ENCODE results near the gene PITPNB.
A peak's percentile ranks its signal among the peaks of the same experiment; 100 is the strongest.

The PITPNB gene

DNA sequence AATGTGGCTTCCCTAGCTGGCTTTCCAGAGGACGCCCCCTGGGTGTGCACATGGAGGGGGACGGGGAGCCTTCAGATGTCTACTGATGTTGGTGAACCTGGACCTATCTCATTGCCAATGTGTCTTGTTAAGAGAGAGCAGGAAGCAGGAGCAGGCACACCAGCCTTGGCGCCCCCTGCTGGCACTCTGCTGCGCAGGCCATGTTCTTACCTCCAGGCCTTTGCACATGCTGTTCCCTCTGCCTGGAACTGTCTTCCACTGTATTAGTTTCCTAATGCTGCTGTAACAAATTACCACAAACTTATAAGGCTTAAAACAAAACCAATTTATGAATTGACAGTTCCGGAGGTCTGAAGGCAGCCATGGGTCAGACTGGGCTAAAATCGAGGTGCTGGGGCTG is 93.9 kb downstream of the PITPNB start:
- in situ Hi-C loops (cut with HindIII; ENCODE audit: low sequenced_read_pairs) = no loop called here
- H3K4me3 ChIP-seq (ENCODE audit: low read depth, low read length) = no peak overlapping the region
- DNase-seq (ENCODE audit: low read depth) = no peak
- TF ChIP-seq CTCF (IDR thresholded peaks at IDR 0.05; ENCODE audit: low read depth, low read length, missing control alignments) = peak; percentile 28

GRCh38 chr22:27823221-27823620 is 95.8 kb downstream of the PITPNB start:
- no peak for TF ChIP-seq CTCF (IDR thresholded peaks at IDR 0.05; ENCODE audit: low read depth, low read length, missing control alignments)
- H3K4me3 ChIP-seq (ENCODE audit: low read depth, low read length) = no peak overlapping the region
- no peak for DNase-seq (ENCODE audit: low read depth)
- in situ Hi-C loops (cut with HindIII; ENCODE audit: low sequenced_read_pairs) = no loop called here

GRCh38 chr22:27820896-27821866 is 97.9 kb downstream of the PITPNB start:
- no peak overlapping the region for H3K4me3 ChIP-seq (ENCODE audit: low read depth, low read length)
- TF ChIP-seq CTCF (IDR thresholded peaks at IDR 0.05; ENCODE audit: low read depth, low read length, missing control alignments) = no peak
- DNase-seq (ENCODE audit: low read depth) = no peak
- in situ Hi-C loops (cut with HindIII; ENCODE audit: low sequenced_read_pairs) = no loop called here

DNA sequence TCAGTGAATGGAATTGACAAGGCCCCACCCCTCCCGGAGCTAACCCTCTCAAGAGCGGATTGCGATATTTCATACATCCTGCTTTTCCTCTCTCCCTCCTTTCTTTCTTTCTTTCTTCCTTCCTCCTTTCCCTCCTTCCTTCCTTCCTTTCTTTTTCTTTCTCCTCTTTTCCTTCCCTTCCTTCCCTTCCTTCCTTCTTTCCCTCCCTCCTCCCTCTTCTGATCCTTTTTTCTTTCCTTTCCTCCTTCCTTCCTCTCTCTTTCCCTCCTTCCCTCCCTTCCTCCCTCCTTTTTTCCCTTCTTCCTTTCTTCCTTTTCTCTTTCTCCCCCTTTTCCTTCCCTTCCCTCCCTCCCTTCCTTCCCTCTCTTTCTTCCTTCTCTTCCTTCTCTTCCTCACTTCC is 102.5 kb downstream of the PITPNB start:
- no peak overlapping the region for H3K4me3 ChIP-seq (ENCODE audit: low read depth, low read length)
- no peak for TF ChIP-seq CTCF (IDR thresholded peaks at IDR 0.05; ENCODE audit: low read depth, low read length, missing control alignments)
- no peak for DNase-seq (ENCODE audit: low read depth)
- in situ Hi-C loops (cut with HindIII; ENCODE audit: low sequenced_read_pairs) = no loop called here

GRCh38 chr22:27815826-27816530 is 103.1 kb downstream of the PITPNB start:
- no peak overlapping the region for H3K4me3 ChIP-seq (ENCODE audit: low read depth, low read length)
- DNase-seq (ENCODE audit: low read depth) = no peak
- in situ Hi-C loops (cut with HindIII; ENCODE audit: low sequenced_read_pairs) = no loop called here
- no peak for TF ChIP-seq CTCF (IDR thresholded peaks at IDR 0.05; ENCODE audit: low read depth, low read length, missing control alignments)

GRCh38 chr22:27814993-27815392 is 104.1 kb downstream of the PITPNB start:
- no peak overlapping the region for H3K4me3 ChIP-seq (ENCODE audit: low read depth, low read length)
- no peak for DNase-seq (ENCODE audit: low read depth)
- in situ Hi-C loops (cut with HindIII; ENCODE audit: low sequenced_read_pairs) = no loop called here
- no peak for TF ChIP-seq CTCF (IDR thresholded peaks at IDR 0.05; ENCODE audit: low read depth, low read length, missing control alignments)

All from astrocyte of the cerebellum (primary cell).